HG03039 (cell line): ENCODE data around the gene UGGT2.
"Not testable (repeated sequence)": the region's sequence is repeated elsewhere in the genome, so short reads cannot be mapped to it uniquely, and the experiment has no call there.

Experiments
- ATAC-seq: cut with Tn5 transposase; IDR thresholded peaks from one replicate; pipeline ENCODE4 v1.9.1; 2021; ENCODE audit warnings: mild to moderate bottlenecking, moderate library complexity; ENCODE audit not compliant: unreplicated experiment

Gene UGGT2

GRCh38 chr13:95801825-95802224 lies 251.4 kb downstream of the UGGT2 start:
- ATAC-seq: no peak

GRCh38 chr13:95800436-95800835 lies 252.8 kb downstream of the UGGT2 start:
- ATAC-seq: no peak

GRCh38 chr13:95797016-95797415 lies 256.2 kb downstream of the UGGT2 start:
- ATAC-seq: no peak

GRCh38 chr13:95793781-95794180 lies 259.4 kb downstream of the UGGT2 start:
- ATAC-seq: no peak

GRCh38 chr13:95793018-95793555 lies 260.1 kb downstream of the UGGT2 start:
- ATAC-seq: no peak

GRCh38 chr13:95791084-95791722 lies 262.0 kb downstream of the UGGT2 start:
- no peak for ATAC-seq

- ATAC-seq: not testable (repeated sequence)
Measured at GRCh38 chr13:95789315-95789714, 263.9 kb downstream of the UGGT2 start.

- ATAC-seq: no peak
Measured at GRCh38 chr13:95788100-95788463, 265.1 kb downstream of the UGGT2 start.

- no peak for ATAC-seq
Measured at GRCh38 chr13:95787356-95788099, 265.7 kb downstream of the UGGT2 start.

GRCh38 chr13:95784900-95785290 lies 268.3 kb downstream of the UGGT2 start:
- no peak for ATAC-seq

- ATAC-seq: no peak
Measured at GRCh38 chr13:95784161-95784899, 268.9 kb downstream of the UGGT2 start.

GRCh38 chr13:95783747-95784146 lies 269.5 kb downstream of the UGGT2 start:
- ATAC-seq: no peak

GRCh38 chr13:95781940-95782339 lies 271.3 kb downstream of the UGGT2 start:
- ATAC-seq: not testable (repeated sequence)

GRCh38 chr13:95781016-95781415 lies 272.2 kb downstream of the UGGT2 start:
- ATAC-seq: no peak

- ATAC-seq: no peak
Measured at GRCh38 chr13:95779522-95779921, 273.7 kb downstream of the UGGT2 start.

GRCh38 chr13:95771905-95772304 lies 281.3 kb downstream of the UGGT2 start:
- no peak for ATAC-seq

GRCh38 chr13:95763601-95764000 lies 289.6 kb downstream of the UGGT2 start:
- ATAC-seq: no peak

GRCh38 chr13:95762626-95763025 lies 290.6 kb downstream of the UGGT2 start:
- ATAC-seq: not testable (repeated sequence)

- no peak for ATAC-seq
Measured at GRCh38 chr13:95756072-95756471, 297.1 kb downstream of the UGGT2 start.

GRCh38 chr13:95754069-95754468 lies 299.1 kb downstream of the UGGT2 start:
- no peak for ATAC-seq

- no peak for ATAC-seq
Measured at GRCh38 chr13:95752677-95753076, 300.5 kb downstream of the UGGT2 start.
